ENCODE data around the gene CTSA.

DNA sequence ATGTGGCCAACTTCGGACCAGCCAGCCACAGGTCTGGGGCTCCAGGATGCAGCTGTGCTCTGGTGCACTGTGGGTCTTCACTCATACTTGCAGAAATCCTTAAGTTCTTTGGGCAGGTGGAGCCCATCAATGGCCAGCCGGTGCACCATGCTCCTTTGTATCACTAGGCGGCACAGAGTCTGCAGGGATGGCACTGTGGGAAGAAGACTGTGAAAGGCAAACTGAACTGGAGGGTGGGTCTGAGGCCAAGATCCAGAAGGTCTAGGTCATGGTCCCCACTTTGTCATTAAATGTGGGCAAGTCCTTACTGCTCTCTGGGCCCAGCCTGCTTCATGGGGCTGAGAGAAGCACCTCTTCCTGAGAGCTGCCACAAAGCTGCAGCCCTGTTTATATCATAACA is 2.5 kb upstream of the CTSA start:
- TF ChIP-seq, protein P1, sequence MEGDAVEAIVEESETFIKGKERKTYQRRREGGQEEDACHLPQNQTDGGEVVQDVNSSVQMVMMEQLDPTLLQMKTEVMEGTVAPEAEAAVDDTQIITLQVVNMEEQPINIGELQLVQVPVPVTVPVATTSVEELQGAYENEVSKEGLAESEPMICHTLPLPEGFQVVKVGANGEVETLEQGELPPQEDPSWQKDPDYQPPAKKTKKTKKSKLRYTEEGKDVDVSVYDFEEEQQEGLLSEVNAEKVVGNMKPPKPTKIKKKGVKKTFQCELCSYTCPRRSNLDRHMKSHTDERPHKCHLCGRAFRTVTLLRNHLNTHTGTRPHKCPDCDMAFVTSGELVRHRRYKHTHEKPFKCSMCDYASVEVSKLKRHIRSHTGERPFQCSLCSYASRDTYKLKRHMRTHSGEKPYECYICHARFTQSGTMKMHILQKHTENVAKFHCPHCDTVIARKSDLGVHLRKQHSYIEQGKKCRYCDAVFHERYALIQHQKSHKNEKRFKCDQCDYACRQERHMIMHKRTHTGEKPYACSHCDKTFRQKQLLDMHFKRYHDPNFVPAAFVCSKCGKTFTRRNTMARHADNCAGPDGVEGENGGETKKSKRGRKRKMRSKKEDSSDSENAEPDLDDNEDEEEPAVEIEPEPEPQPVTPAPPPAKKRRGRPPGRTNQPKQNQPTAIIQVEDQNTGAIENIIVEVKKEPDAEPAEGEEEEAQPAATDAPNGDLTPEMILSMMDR (IDR thresholded peaks at IDR 0.05) = no peak
- TF ChIP-seq POLR2A (IDR thresholded peaks at IDR 0.05) (no peak), POLR2AphosphoS5 (IDR thresholded peaks at IDR 0.05) (no peak)
